NCI-H146 (cell line): ENCODE measurements around the gene CNTNAP5.

Experiments
- DNase-seq: peaks from one replicate; lab custom pipeline; 2025; lab: John Stamatoyannopoulos, UW

CNTNAP5 gene

GRCh38 chr2:124693156-124693555 is 668.1 kb downstream of the CNTNAP5 start:
- DNase-seq, result no peak

- DNase-seq, result no peak
Observed at GRCh38 chr2:124698979-124699565, 674.0 kb downstream of the CNTNAP5 start.

GRCh38 chr2:124702777-124703176 is 677.7 kb downstream of the CNTNAP5 start:
- DNase-seq, result no peak

- DNase-seq, result no peak
Observed at GRCh38 chr2:124704071-124704925, 679.2 kb downstream of the CNTNAP5 start.

- DNase-seq, result no peak
Observed at GRCh38 chr2:124708661-124709060, 683.6 kb downstream of the CNTNAP5 start.

- no peak for DNase-seq
Observed at GRCh38 chr2:124713969-124714368, 688.9 kb downstream of the CNTNAP5 start.

GRCh38 chr2:124725187-124725586 is 700.1 kb downstream of the CNTNAP5 start:
- DNase-seq, result no peak

- DNase-seq, result no peak
Observed at GRCh38 chr2:124740636-124741035, 715.5 kb downstream of the CNTNAP5 start.

GRCh38 chr2:124753842-124754241 is 728.8 kb downstream of the CNTNAP5 start:
- DNase-seq, result no peak

- DNase-seq, result no peak
Observed at GRCh38 chr2:124755386-124755785, 730.3 kb downstream of the CNTNAP5 start.

- no peak for DNase-seq
Observed at GRCh38 chr2:124756048-124756447, 731.0 kb downstream of the CNTNAP5 start.

GRCh38 chr2:124762388-124762787 is 737.3 kb downstream of the CNTNAP5 start:
- no peak for DNase-seq

GRCh38 chr2:124763611-124764010 is 738.5 kb downstream of the CNTNAP5 start:
- no peak for DNase-seq

GRCh38 chr2:124774781-124775180 is 749.7 kb downstream of the CNTNAP5 start:
- no peak for DNase-seq

GRCh38 chr2:124776332-124776731 is 751.2 kb downstream of the CNTNAP5 start:
- no peak for DNase-seq

GRCh38 chr2:124778076-124778475 is 753.0 kb downstream of the CNTNAP5 start:
- DNase-seq, result no peak

- no peak for DNase-seq
Observed at GRCh38 chr2:124796647-124797046, 771.6 kb downstream of the CNTNAP5 start.

GRCh38 chr2:124797049-124797448 is 772.0 kb downstream of the CNTNAP5 start:
- DNase-seq, result no peak

- DNase-seq, result no peak
Observed at GRCh38 chr2:124798551-124798950, 773.5 kb downstream of the CNTNAP5 start.

GRCh38 chr2:124804014-124804940 is 779.2 kb downstream of the CNTNAP5 start:
- peak; percentile 33 for DNase-seq

- DNase-seq, result no peak
Observed at GRCh38 chr2:124805060-124805459, 780.0 kb downstream of the CNTNAP5 start.

GRCh38 chr2:124810132-124810531 is 785.0 kb downstream of the CNTNAP5 start:
- DNase-seq, result peak; percentile 75
